SU-DHL-6 (cell line): ENCODE results near the gene GIPC1.

Experiments used
- H2AFZ ChIP-seq: fragments of 200-600 bp; sonication (generic); 2 replicates; pipeline ENCODE4 v1.6.1; 2014; ENCODE audit warnings: low read depth, mild to moderate bottlenecking, moderate library complexity, mixed read lengths, antibody characterized with exemption, low read length; ENCODE audit not compliant: severe bottlenecking
- H3F3A ChIP-seq: fragments of 200-600 bp; shearing (Covaris generic); 2 replicates; pipeline ENCODE4 v1.6.0; 2016; ENCODE audit warnings: antibody characterized with exemption, mild to moderate bottlenecking; ENCODE audit not compliant: insufficient read depth
- H3K27ac ChIP-seq: fragments of 200-600 bp; sonication (generic); 2 replicates; pipeline ENCODE4 v1.5.1; 2016; ENCODE audit warnings: low read depth, mild to moderate bottlenecking, low read length, moderate library complexity, mixed read lengths
- H3K27me3 ChIP-seq: fragments of 200-600 bp; sonication (generic), shearing (Covaris generic); 2 replicates; pipeline ENCODE4 v1.6.0; 2014; ENCODE audit warnings: mild to moderate bottlenecking, low read length
- H3K36me3 ChIP-seq: fragments of 200-600 bp; sonication (generic); 2 replicates; pipeline ENCODE4 v1.6.1; 2014; ENCODE audit warnings: mild to moderate bottlenecking, low read length, mixed read lengths
- H3K4me2 ChIP-seq: fragments of 300-600, 200-600 bp; shearing (Covaris generic), sonication (generic); 2 replicates; pipeline ENCODE4 v1.6.0; 2014; ENCODE audit warnings: low read length, low read depth, mild to moderate bottlenecking; ENCODE audit not compliant: poor library complexity, severe bottlenecking
- H3K4me3 ChIP-seq: fragments of 200-600 bp; sonication (generic); 2 replicates; pipeline ENCODE4 v1.5.1; 2014; ENCODE audit warnings: antibody characterized with exemption, low read length, mild to moderate bottlenecking, mixed read lengths; ENCODE audit not compliant: insufficient read depth, poor library complexity, severe bottlenecking
- H3K79me2 ChIP-seq: fragments of 200-600 bp; sonication (generic); 2 replicates; pipeline ENCODE4 v1.6.1; 2014; ENCODE audit warnings: mild to moderate bottlenecking, low read length, moderate library complexity; ENCODE audit not compliant: insufficient read depth
- H3K9ac ChIP-seq: fragments of 200-600 bp; sonication (generic); 2 replicates; pipeline ENCODE4 v1.7.0; 2014; ENCODE audit warnings: mild to moderate bottlenecking, low read length
- H3K9me2 ChIP-seq: fragments of 200-600 bp; sonication (generic); replicated peaks from 2 replicates; pipeline ENCODE4 v1.6.1; 2014; ENCODE audit warnings: low read length; ENCODE audit not compliant: insufficient read depth
- H3K9me3 ChIP-seq: fragments of 200-600 bp; sonication (generic); 2 replicates; pipeline ENCODE4 v1.6.1; 2014; ENCODE audit warnings: low read length, mixed read lengths; ENCODE audit not compliant: insufficient read depth
- H4K20me1 ChIP-seq: fragments of 200-600 bp; sonication (generic); 2 replicates; pipeline ENCODE4 v1.6.1; 2014; ENCODE audit warnings: low read depth, mild to moderate bottlenecking, antibody characterized with exemption, low read length, moderate library complexity, mixed read lengths
- EZH2phosphoT487 ChIP-seq: fragments of 200-600 bp; sonication (generic), shearing (Covaris generic); conservative IDR thresholded peaks from 2 replicates; pipeline ENCODE4 v1.6.1; 2018; ENCODE audit warnings: mild to moderate bottlenecking, antibody characterized with exemption, low read length, moderate library complexity, mixed read lengths
- TF ChIP-seq, protein P1 (sequence below): fragments of 200-600 bp; sonication (generic); IDR thresholded peaks from one replicate; pipeline ENCODE4 v1.5.1; 2017; ENCODE audit warnings: antibody characterized with exemption, mild to moderate bottlenecking, low read length, moderate library complexity; ENCODE audit not compliant: insufficient read depth, poor library complexity, severe bottlenecking

Gene GIPC1

GRCh38 chr19:14477418-14478112 lies 18.4 kb downstream of the GIPC1 start:
- Histone ChIP-seq H3F3A (no peaks in the 10 kb centered on the region), H3K9me3 (no peaks in the 10 kb centered on the region), H3K27ac (no peak overlapping the region), H4K20me1 (no peaks in the 10 kb centered on the region), H3K9ac (no peak overlapping the region), H3K4me3 (no peak overlapping the region), H3K36me3 (no peaks in the 10 kb centered on the region), H3K27me3 (no peaks in the 10 kb centered on the region), H3K4me2 (no peak overlapping the region), H3K9me2 (no peaks in the 10 kb centered on the region), H2AFZ (no peak overlapping the region), H3K79me2 (no peaks in the 10 kb centered on the region)
- TF ChIP-seq EZH2phosphoT487 = no peak
- TF ChIP-seq, protein P1, sequence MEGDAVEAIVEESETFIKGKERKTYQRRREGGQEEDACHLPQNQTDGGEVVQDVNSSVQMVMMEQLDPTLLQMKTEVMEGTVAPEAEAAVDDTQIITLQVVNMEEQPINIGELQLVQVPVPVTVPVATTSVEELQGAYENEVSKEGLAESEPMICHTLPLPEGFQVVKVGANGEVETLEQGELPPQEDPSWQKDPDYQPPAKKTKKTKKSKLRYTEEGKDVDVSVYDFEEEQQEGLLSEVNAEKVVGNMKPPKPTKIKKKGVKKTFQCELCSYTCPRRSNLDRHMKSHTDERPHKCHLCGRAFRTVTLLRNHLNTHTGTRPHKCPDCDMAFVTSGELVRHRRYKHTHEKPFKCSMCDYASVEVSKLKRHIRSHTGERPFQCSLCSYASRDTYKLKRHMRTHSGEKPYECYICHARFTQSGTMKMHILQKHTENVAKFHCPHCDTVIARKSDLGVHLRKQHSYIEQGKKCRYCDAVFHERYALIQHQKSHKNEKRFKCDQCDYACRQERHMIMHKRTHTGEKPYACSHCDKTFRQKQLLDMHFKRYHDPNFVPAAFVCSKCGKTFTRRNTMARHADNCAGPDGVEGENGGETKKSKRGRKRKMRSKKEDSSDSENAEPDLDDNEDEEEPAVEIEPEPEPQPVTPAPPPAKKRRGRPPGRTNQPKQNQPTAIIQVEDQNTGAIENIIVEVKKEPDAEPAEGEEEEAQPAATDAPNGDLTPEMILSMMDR = no peak

- H3K9me3 ChIP-seq = no peaks in the 10 kb centered on the region
- TF ChIP-seq EZH2phosphoT487 = no peak
- TF ChIP-seq, protein P1 = no peak
- H3F3A ChIP-seq = no peaks in the 10 kb centered on the region
- H3K9ac ChIP-seq = no peak overlapping the region
- no peaks in the 10 kb centered on the region for H3K79me2 ChIP-seq
- no peak overlapping the region for H3K4me2 ChIP-seq
- no peak overlapping the region for H3K4me3 ChIP-seq
- H4K20me1 ChIP-seq = no peaks in the 10 kb centered on the region
- H3K9me2 ChIP-seq = no peaks in the 10 kb centered on the region
- no peak overlapping the region for H2AFZ ChIP-seq
- no peaks in the 10 kb centered on the region for H3K36me3 ChIP-seq
- no peaks in the 10 kb centered on the region for H3K27me3 ChIP-seq
- no peak overlapping the region for H3K27ac ChIP-seq
Observed at GRCh38 chr19:14476673-14477401, 19.1 kb downstream of the GIPC1 start.

DNA sequence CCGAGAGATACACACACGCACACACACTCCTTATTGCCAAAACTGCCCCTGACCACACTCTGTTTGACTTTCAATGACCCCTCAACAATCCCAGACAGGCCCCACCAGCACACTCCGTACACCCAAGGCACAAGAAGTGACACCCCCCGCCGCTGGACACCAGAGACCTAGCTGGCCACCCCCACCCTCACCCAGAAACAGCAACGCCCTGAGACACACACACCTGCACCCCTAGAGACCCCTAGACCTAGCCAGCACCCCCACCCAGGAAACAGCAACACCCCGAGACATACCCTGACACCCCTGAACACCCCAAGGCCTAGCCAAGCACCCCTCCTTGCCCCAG lies 19.6 kb downstream of the GIPC1 start:
- H3K9me2 ChIP-seq = no peaks in the 10 kb centered on the region
- no peaks in the 10 kb centered on the region for H3K27me3 ChIP-seq
- H3K79me2 ChIP-seq = no peaks in the 10 kb centered on the region
- no peak overlapping the region for H3K4me3 ChIP-seq
- H4K20me1 ChIP-seq = no peaks in the 10 kb centered on the region
- H3K27ac ChIP-seq = no peak overlapping the region
- no peaks in the 10 kb centered on the region for H3K9me3 ChIP-seq
- no peaks in the 10 kb centered on the region for H3F3A ChIP-seq
- H3K36me3 ChIP-seq = no peaks in the 10 kb centered on the region
- no peak overlapping the region for H3K4me2 ChIP-seq
- no peak overlapping the region for H2AFZ ChIP-seq
- no peak overlapping the region for H3K9ac ChIP-seq
- no peak for TF ChIP-seq EZH2phosphoT487
- TF ChIP-seq, protein P1 = no peak
